Calu3 (cell line): ENCODE results near the gene SERPINA5. TPM values are rescaled to one million over a fixed set of nuclear protein-coding genes. Genes with fewer than 3 reads are reported as not detected.

Source experiments
- BruUV-seq: library from RNA; stranded (reverse); fragments of 400-500 nt; replicated peaks from 2 replicates; lab custom pipeline; 2021; lab: Mats Ljungman, UMichigan
- CTCF ChIA-PET: fragments of 300-600 bp; sonication (Branson Sonifier 250); formaldehyde crosslinking; loops from one replicate; lab custom pipeline; 2022; ENCODE audit warnings: antibody characterized with exemption; lab: Charles Lee
- DNase-seq: peaks from one replicate; pipeline ENCODE4 v3.0.0; 2022
- H3K27ac Mint-ChIP-seq: one replicate; pipeline ENCODE4 v1.8.0; 2022; ENCODE audit warnings: mixed read lengths; ENCODE audit not compliant: unreplicated experiment
- H3K27me3 Mint-ChIP-seq: one replicate; pipeline ENCODE4 v1.8.0; 2022; ENCODE audit warnings: mixed read lengths; ENCODE audit not compliant: unreplicated experiment
- H3K36me3 Mint-ChIP-seq: one replicate; pipeline ENCODE4 v1.8.0; 2022; ENCODE audit warnings: mild to moderate bottlenecking, moderate library complexity, mixed read lengths; ENCODE audit not compliant: insufficient read depth, unreplicated experiment
- H3K4me1 Mint-ChIP-seq: one replicate; pipeline ENCODE4 v1.8.0; 2022; ENCODE audit warnings: mild to moderate bottlenecking, low read depth, mixed read lengths; ENCODE audit not compliant: unreplicated experiment
- H3K4me3 Mint-ChIP-seq: one replicate; pipeline ENCODE4 v1.8.0; 2022; ENCODE audit warnings: mild to moderate bottlenecking, low read depth, moderate library complexity, mixed read lengths; ENCODE audit not compliant: unreplicated experiment
- H3K9me3 Mint-ChIP-seq: one replicate; pipeline ENCODE4 v1.8.0; 2022; ENCODE audit warnings: low read depth, mixed read lengths; ENCODE audit not compliant: unreplicated experiment
- CTCF ChIP-seq: fragments of 200-600 bp; IDR thresholded peaks from one replicate; pipeline ENCODE4 v1.8.0; 2022; ENCODE audit warnings: antibody characterized with exemption; ENCODE audit not compliant: unreplicated experiment
- intact Hi-C: fragments of 100-400 bp; cut with micrococcal nuclease; formaldehyde crosslinking; loops from one replicate; pipeline ENCODE4 v1.10.0; 2022; ENCODE audit not compliant: unreplicated experiment
- total RNA-seq: library from RNA; stranded (reverse); gene quantifications from 2 replicates; pipeline ENCODE4 v1.2.3, GENCODE V29; 2022

The SERPINA5 gene
- total RNA-seq, 1 experiment from 2014 or later, result 20.7 TPM

- intact Hi-C loops, result no loop called here
- no peak for DNase-seq
- H3K4me1 Mint-ChIP-seq, result peaks cover 15% of the 10 kb centered on the region
- no peak for TF ChIP-seq CTCF
- no peaks in the 10 kb centered on the region for H3K27me3 Mint-ChIP-seq
- CTCF ChIA-PET, result interaction anchor here (0.5 to 0.7 kb wide), 2 partner anchors 19 to 416 kb away, joined by 3 to 4 read pairs; no protein-coding TSS in a partner anchor
- BruUV-seq, result no TSS peak
- H3K36me3 Mint-ChIP-seq, result no peaks in the 10 kb centered on the region
- H3K9me3 Mint-ChIP-seq, result no peaks in the 10 kb centered on the region
- no peak overlapping the region for H3K27ac Mint-ChIP-seq
- no peak overlapping the region for H3K4me3 Mint-ChIP-seq
Observed at GRCh38 chr14:94571395-94571794, 9.8 kb upstream of the SERPINA5 start.

- H3K27ac Mint-ChIP-seq, result no peak overlapping the region
Observed at GRCh38 chr14:94571950-94572349, 9.3 kb upstream of the SERPINA5 start.

GRCh38 chr14:94572637-94573303 is 8.5 kb upstream of the SERPINA5 start:
- BruUV-seq, result no TSS peak

More at GRCh38 chr14:94571950-94572349, 9.3 kb upstream of the SERPINA5 start:
- Mint-ChIP-seq H3K4me3 (no peak overlapping the region), H3K4me1 (peaks cover 15% of the 10 kb centered on the region), H3K27me3 (no peaks in the 10 kb centered on the region), H3K36me3 (no peaks in the 10 kb centered on the region), H3K9me3 (no peaks in the 10 kb centered on the region)
- DNase-seq, result no peak
- TF ChIP-seq CTCF, result no peak
- no TSS peak for BruUV-seq
- intact Hi-C loops, result no loop called here
- CTCF ChIA-PET, result interaction anchor here (0.7 kb wide), 1 partner anchor 18 kb away, joined by 3 read pairs; no protein-coding TSS in a partner anchor

GRCh38 chr14:94573475-94574277 is 7.5 kb upstream of the SERPINA5 start:
- Mint-ChIP-seq H3K4me1 (peaks cover 15% of the 10 kb centered on the region), H3K27me3 (no peaks in the 10 kb centered on the region), H3K36me3 (no peaks in the 10 kb centered on the region), H3K4me3 (no peak overlapping the region), H3K27ac (no peak overlapping the region), H3K9me3 (peaks cover 3% of the 10 kb centered on the region)
- no TSS peak for BruUV-seq
- intact Hi-C loops, result no loop called here
- TF ChIP-seq CTCF, result no peak
- CTCF ChIA-PET, result no interaction called here
- DNase-seq, result no peak

More at GRCh38 chr14:94572637-94573303, 8.5 kb upstream of the SERPINA5 start:
- Mint-ChIP-seq H3K4me3 (no peak overlapping the region), H3K27me3 (no peaks in the 10 kb centered on the region), H3K27ac (no peak overlapping the region), H3K36me3 (no peaks in the 10 kb centered on the region), H3K9me3 (no peaks in the 10 kb centered on the region), H3K4me1 (peaks cover 15% of the 10 kb centered on the region)
- CTCF ChIA-PET, result no interaction called here
- no peak for DNase-seq
- no peak for TF ChIP-seq CTCF
- intact Hi-C loops, result no loop called here
